COLO668 (cell line): ENCODE results near the gene RNF215.

Experiments
- DNase-seq: peaks from one replicate; lab custom pipeline; 2025; ENCODE audit not compliant: unreplicated experiment; lab: John Stamatoyannopoulos, UW

Gene RNF215

GRCh38 chr22:30397656-30398635 is 10.7 kb upstream of the RNF215 start:
- no peak for DNase-seq

- peak; percentile 72 for DNase-seq
Observed at GRCh38 chr22:30396871-30397655, 9.9 kb upstream of the RNF215 start, which contains the start of gene SEC14L2. TSS of gene SEC14L2 (plus strand) at chr22:30397018. CDS start at chr22:30397117, 99 bp downstream.

- no peak for DNase-seq
Observed at GRCh38 chr22:30393885-30394284, 6.7 kb upstream of the RNF215 start.

- DNase-seq = no peak
Observed at GRCh38 chr22:30393322-30393680, 6.1 kb upstream of the RNF215 start.

- peak; percentile 56 for DNase-seq
Observed at GRCh38 chr22:30392661-30393321, 5.6 kb upstream of the RNF215 start.

GRCh38 chr22:30390974-30391691 is 3.9 kb upstream of the RNF215 start:
- peak; percentile 80 for DNase-seq

- DNase-seq = no peak
Observed at GRCh38 chr22:30386608-30386959, 627 bp downstream of the RNF215 start.

GRCh38 chr22:30385942-30386341 is 1.3 kb downstream of the RNF215 start:
- DNase-seq = no peak

GRCh38 chr22:30383061-30383460 is 4.2 kb downstream of the RNF215 start:
- no peak for DNase-seq

GRCh38 chr22:30382340-30382739 is 4.9 kb downstream of the RNF215 start:
- DNase-seq = no peak

GRCh38 chr22:30381264-30381663 is 5.9 kb downstream of the RNF215 start:
- DNase-seq = no peak

GRCh38 chr22:30380011-30380410 is 7.2 kb downstream of the RNF215 start:
- no peak for DNase-seq

- DNase-seq = no peak
Observed at GRCh38 chr22:30375312-30375849, 11.8 kb downstream of the RNF215 start.

- DNase-seq = no peak
Observed at GRCh38 chr22:30373331-30374325, 13.6 kb downstream of the RNF215 start.

- DNase-seq = no peak
Observed at GRCh38 chr22:30372915-30373314, 14.3 kb downstream of the RNF215 start.

- peak; percentile 43 for DNase-seq
Observed at GRCh38 chr22:30371981-30372380, 15.2 kb downstream of the RNF215 start.

GRCh38 chr22:30371321-30371720 is 15.9 kb downstream of the RNF215 start:
- no peak for DNase-seq

- peak; percentile 12 for DNase-seq
Observed at GRCh38 chr22:30370641-30371230, 16.5 kb downstream of the RNF215 start.

GRCh38 chr22:30368420-30368819 is 18.8 kb downstream of the RNF215 start:
- no peak for DNase-seq
